Breast epithelium (tissue), 4 donors: ENCODE results near the gene TNS1. TPM values are rescaled to one million over a fixed set of nuclear protein-coding genes. Genes with fewer than 3 reads are reported as not detected.

Source experiments
- DNase-seq, 2 donors: peaks; one replicate each; pipeline ENCODE4 v3.0.0-alpha.2; 2019; ENCODE audit warnings: low spot score in 2 of 2
- H3K27ac ChIP-seq, 2 donors: fragments of 200-600 bp; sonication (generic) in 1 of 2; one replicate each; pipeline ENCODE4 v1.5.1; 2016 to 2019; ENCODE audit warnings: mild to moderate bottlenecking in 1 of 2
- H3K27me3 ChIP-seq, 2 donors: fragments of 200-600 bp; sonication (generic) in 1 of 2; one replicate each; pipeline versions ENCODE4 v1.5.1 to v1.6.0; 2017 to 2019; ENCODE audit warnings: control low read depth in 1 of 2, mild to moderate bottlenecking in 1 of 2
- H3K36me3 ChIP-seq: fragments of 200-600 bp; one replicate; pipeline ENCODE4 v1.5.1; 2019
- H3K4me1 ChIP-seq, 2 donors: fragments of 200-600 bp; sonication (generic); one replicate each; pipeline ENCODE4 v1.5.1; 2016 to 2019; ENCODE audit warnings: control low read depth in 1 of 2
- H3K4me3 ChIP-seq, 3 donors: fragments of 200-600 bp; sonication (generic); 1 replicate in 2 of 3; 2 replicates in 1 of 3; pipeline ENCODE4 v1.5.1; 2016 to 2019; ENCODE audit warnings: mild to moderate bottlenecking in 3 of 3, moderate library complexity in 2 of 3
- H3K9me3 ChIP-seq, 2 donors: fragments of 200-600 bp; sonication (generic) in 1 of 2; one replicate each; pipeline ENCODE4 v1.5.1; 2016 to 2019; ENCODE audit warnings: control low read depth in 1 of 2
- CTCF ChIP-seq, 3 donors: fragments of 450-650 bp; IDR thresholded peaks; one replicate each; pipeline ENCODE4 v1.5.1; 2016 to 2017; ENCODE audit warnings: antibody characterized with exemption in 3 of 3, mild to moderate bottlenecking in 3 of 3, moderate library complexity in 3 of 3
- POLR2A ChIP-seq: fragments of 450-650 bp; IDR thresholded peaks from one replicate; pipeline ENCODE4 v1.6.1; 2016; ENCODE audit warnings: antibody characterized with exemption, mild to moderate bottlenecking, moderate library complexity
- POLR2AphosphoS5 ChIP-seq, 3 donors: sonication (generic); formaldehyde crosslinking; IDR thresholded peaks; one replicate each; pipeline ENCODE4 v1.6.1; 2017; ENCODE audit warnings: antibody characterized with exemption in 3 of 3
- intact Hi-C: fragments of 100-400 bp; cut with DNase I; formaldehyde crosslinking; loops from one replicate; pipeline ENCODE4 v1.15.1; 2023; ENCODE audit warnings: low total_unique reads
- total RNA-seq, 3 donors: library from RNA; depleted of rRNA; stranded (reverse); fragments of >200 nt; gene quantifications; one replicate each; pipeline ENCODE4 v1.1.0, GENCODE V29; 2016

TNS1 gene
- total RNA-seq, 3 donors from 2014 or later, result 141 to 577 (median 154) TPM

GRCh38 chr2:217775920-217776503 lies 226.8 kb downstream of the TNS1 start:
- intact Hi-C loops, result no loop called here
- Histone ChIP-seq H3K4me3 (no peak overlapping the region), H3K4me1 (no peaks in the 10 kb centered on the region), H3K27me3 (no peaks in the 10 kb centered on the region), H3K9me3 (no peaks in the 10 kb centered on the region), H3K36me3 (no peaks in the 10 kb centered on the region), H3K27ac (no peak overlapping the region)
- DNase-seq, result no peak
- no peak for TF ChIP-seq POLR2AphosphoS5 (IDR thresholded peaks at IDR 0.05)

- Histone ChIP-seq H3K27ac (no peak overlapping the region), H3K4me1 (no peaks in the 10 kb centered on the region), H3K27me3 (no peaks in the 10 kb centered on the region), H3K9me3 (no peaks in the 10 kb centered on the region), H3K4me3 (no peak overlapping the region), H3K36me3 (no peaks in the 10 kb centered on the region)
- no peak for TF ChIP-seq POLR2AphosphoS5 (IDR thresholded peaks at IDR 0.05)
- no peak for TF ChIP-seq CTCF (IDR thresholded peaks at IDR 0.05)
- TF ChIP-seq POLR2A, result no peak
- intact Hi-C loops, result no loop called here
- DNase-seq, result no peak
Observed at GRCh38 chr2:217774232-217774631, 228.6 kb downstream of the TNS1 start.

GRCh38 chr2:217773539-217773938 lies 229.3 kb downstream of the TNS1 start:
- DNase-seq, result no peak
- intact Hi-C loops, result no loop called here
- Histone ChIP-seq H3K36me3 (no peaks in the 10 kb centered on the region), H3K4me3 (no peak overlapping the region), H3K4me1 (no peaks in the 10 kb centered on the region), H3K27ac (no peak overlapping the region), H3K9me3 (no peaks in the 10 kb centered on the region), H3K27me3 (no peaks in the 10 kb centered on the region)
- TF ChIP-seq POLR2AphosphoS5 (IDR thresholded peaks at IDR 0.05) (no peak), CTCF (IDR thresholded peaks at IDR 0.05) (no peak), POLR2A (no peak)

- no peak for DNase-seq
- Histone ChIP-seq H3K27me3 (no peaks in the 10 kb centered on the region), H3K27ac (no peak overlapping the region), H3K4me3 (no peak overlapping the region), H3K9me3 (peaks cover 6 to 10% of the 10 kb centered on the region in 2 donors), H3K4me1 (no peaks in the 10 kb centered on the region), H3K36me3 (no peaks in the 10 kb centered on the region)
- intact Hi-C loops, result no loop called here
- TF ChIP-seq POLR2A, result no peak
- TF ChIP-seq CTCF (IDR thresholded peaks at IDR 0.05), result no peak
- TF ChIP-seq POLR2AphosphoS5 (IDR thresholded peaks at IDR 0.05), result no peak
Observed at GRCh38 chr2:217766356-217766755, 236.4 kb downstream of the TNS1 start.

GRCh38 chr2:217761645-217762277 lies 241.0 kb downstream of the TNS1 start:
- no peak for TF ChIP-seq POLR2AphosphoS5 (IDR thresholded peaks at IDR 0.05)
- no peak for TF ChIP-seq POLR2A
- TF ChIP-seq CTCF (IDR thresholded peaks at IDR 0.05), result no peak
- no peak overlapping the region for H3K4me3 ChIP-seq
- no peaks in the 10 kb centered on the region for H3K4me1 ChIP-seq
- no peak for DNase-seq
- no peaks in the 10 kb centered on the region for H3K36me3 ChIP-seq
- H3K27ac ChIP-seq, result no peak overlapping the region
- no peaks in the 10 kb centered on the region for H3K27me3 ChIP-seq
- H3K9me3 ChIP-seq, result peaks cover 6 to 13% of the 10 kb centered on the region in 2 donors
- intact Hi-C loops, result no loop called here
